ENCODE results near the gene GPR142. TPM values are rescaled to one million over a fixed set of nuclear protein-coding genes. Genes with fewer than 3 reads are reported as not detected.

The GPR142 gene
- total and polyA plus RNA-seq, 10 of the 15 experiments (the other 5 are each of a cell fraction or from before 2014, with no cell fraction given): not detected

- ChIA-PET SMC1A (ENCODE audit: uncharacterized antibody, unreplicated experiment) (interaction anchor here (1.1 to 4.0 kb wide), 2 partner anchors 48 to 50 kb away, joined by 3 to 17 read pairs; no protein-coding TSS in a partner anchor), RAD21 (ENCODE audit: unreplicated experiment) (interaction anchor here (0.6 to 1.4 kb wide), 4 partner anchors 10 to 47 kb away, joined by 3 to 4 read pairs (median 4); no protein-coding TSS in a partner anchor), CTCF (interaction anchor here (1.3 to 1.7 kb wide), 2 partner anchors 44 to 49 kb away, joined by 3 to 11 read pairs; no protein-coding TSS in a partner anchor), POLR2A (no interaction called here)
- in situ Hi-C loops (cut with MboI) (no loop called here), intact Hi-C loops (cut with micrococcal nuclease; ENCODE audit: unreplicated experiment) (no loop called here)
- H3K4me2 ChIP-seq (ENCODE audit: control insufficient read depth, insufficient read depth): no peak overlapping the region
- H4K20me1 ChIP-seq (ENCODE audit: control insufficient read depth, insufficient read depth): no peaks in the 10 kb centered on the region
- H3K4me1 ChIP-seq (ENCODE audit: control insufficient read depth, insufficient read depth, low read length): no peaks in the 10 kb centered on the region
- no peaks in the 10 kb centered on the region for H3K36me3 ChIP-seq (ENCODE audit: control insufficient read depth in 2 of 2, insufficient read depth in 2 of 2, low read length in 1 of 2)
- no peak overlapping the region for H3K9ac ChIP-seq (ENCODE audit: control insufficient read depth, insufficient read depth, low read length)
- BruUV-seq (replicated peaks): no TSS peak
- 13% methylated on average over 5 of the region's 5 CpGs for WGBS (ENCODE audit: insufficient coverage, insufficient replicate concordance, low lambda C conversion rate, missing lambda C conversion rate)
- no peak overlapping the region for H2AFZ ChIP-seq (ENCODE audit: control insufficient read depth, low read depth, low read length)
- H3K27ac ChIP-seq (ENCODE audit: control insufficient read depth, insufficient read depth): no peak overlapping the region
- H3K79me2 ChIP-seq (ENCODE audit: control insufficient read depth, insufficient read depth, low read length): no peaks in the 10 kb centered on the region
- H3K9me3 ChIP-seq (replicated peaks; ENCODE audit: control insufficient read depth, insufficient read depth, low read length): no peaks in the 10 kb centered on the region
- H3K4me3 ChIP-seq: no peak overlapping the region
- ATAC-seq (no peak), FAIRE-seq (no peak), DNase-seq (ENCODE audit: low read depth, low spot score) (no peak)
- TF ChIP-seq KAT2A (conservative IDR thresholded peaks at IDR 0.05; ENCODE audit: control insufficient read depth, low read depth, low read length) (no peak), NFYB (IDR thresholded peaks at IDR 0.05; ENCODE audit: insufficient read depth, low read depth, low read length) (no peak), SRF (IDR thresholded peaks at IDR 0.05; ENCODE audit: low read depth in 2 of 2, low read length in 2 of 2) (no peak), POLR2A (IDR thresholded peaks at IDR 0.05; ENCODE audit: low read depth, low read length) (no peak), MTA2 (IDR thresholded peaks at IDR 0.05; ENCODE audit: low read depth) (no peak), SMAD1 (IDR thresholded peaks at IDR 0.05; ENCODE audit: low read depth, partially characterized antibody) (no peak), CHD2 (IDR thresholded peaks at IDR 0.05; ENCODE audit: borderline replicate concordance, low read depth, low read length) (no peak), ZNF622 (IDR thresholded peaks at IDR 0.05) (no peak), BRCA1 (IDR thresholded peaks at IDR 0.05; ENCODE audit: low read depth, low read length) (no peak), IRF3 (IDR thresholded peaks at IDR 0.05) (no peak), ZSCAN29 (IDR thresholded peaks at IDR 0.05) (no peak), E2F4 (IDR thresholded peaks at IDR 0.05; ENCODE audit: low read depth, low read length) (no peak), JUND (IDR thresholded peaks at IDR 0.05; ENCODE audit: low read depth, low read length) (no peak), FOXM1 (IDR thresholded peaks at IDR 0.05; ENCODE audit: low read depth, low read length) (no peak)
- TF ChIP-seq, protein P1, sequence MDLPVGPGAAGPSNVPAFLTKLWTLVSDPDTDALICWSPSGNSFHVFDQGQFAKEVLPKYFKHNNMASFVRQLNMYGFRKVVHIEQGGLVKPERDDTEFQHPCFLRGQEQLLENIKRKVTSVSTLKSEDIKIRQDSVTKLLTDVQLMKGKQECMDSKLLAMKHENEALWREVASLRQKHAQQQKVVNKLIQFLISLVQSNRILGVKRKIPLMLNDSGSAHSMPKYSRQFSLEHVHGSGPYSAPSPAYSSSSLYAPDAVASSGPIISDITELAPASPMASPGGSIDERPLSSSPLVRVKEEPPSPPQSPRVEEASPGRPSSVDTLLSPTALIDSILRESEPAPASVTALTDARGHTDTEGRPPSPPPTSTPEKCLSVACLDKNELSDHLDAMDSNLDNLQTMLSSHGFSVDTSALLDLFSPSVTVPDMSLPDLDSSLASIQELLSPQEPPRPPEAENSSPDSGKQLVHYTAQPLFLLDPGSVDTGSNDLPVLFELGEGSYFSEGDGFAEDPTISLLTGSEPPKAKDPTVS (IDR thresholded peaks at IDR 0.05; ENCODE audit: low read depth, low read length): no peak
- TF ChIP-seq, protein P2, sequence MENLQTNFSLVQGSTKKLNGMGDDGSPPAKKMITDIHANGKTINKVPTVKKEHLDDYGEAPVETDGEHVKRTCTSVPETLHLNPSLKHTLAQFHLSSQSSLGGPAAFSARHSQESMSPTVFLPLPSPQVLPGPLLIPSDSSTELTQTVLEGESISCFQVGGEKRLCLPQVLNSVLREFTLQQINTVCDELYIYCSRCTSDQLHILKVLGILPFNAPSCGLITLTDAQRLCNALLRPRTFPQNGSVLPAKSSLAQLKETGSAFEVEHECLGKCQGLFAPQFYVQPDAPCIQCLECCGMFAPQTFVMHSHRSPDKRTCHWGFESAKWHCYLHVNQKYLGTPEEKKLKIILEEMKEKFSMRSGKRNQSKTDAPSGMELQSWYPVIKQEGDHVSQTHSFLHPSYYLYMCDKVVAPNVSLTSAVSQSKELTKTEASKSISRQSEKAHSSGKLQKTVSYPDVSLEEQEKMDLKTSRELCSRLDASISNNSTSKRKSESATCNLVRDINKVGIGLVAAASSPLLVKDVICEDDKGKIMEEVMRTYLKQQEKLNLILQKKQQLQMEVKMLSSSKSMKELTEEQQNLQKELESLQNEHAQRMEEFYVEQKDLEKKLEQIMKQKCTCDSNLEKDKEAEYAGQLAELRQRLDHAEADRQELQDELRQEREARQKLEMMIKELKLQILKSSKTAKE (IDR thresholded peaks at IDR 0.05; ENCODE audit: low read depth, poor library complexity, severe bottlenecking): no peak
- no peaks in the 10 kb centered on the region for H3K27me3 ChIP-seq (replicated peaks in 1 of 2; ENCODE audit: control insufficient read depth in 2 of 2, insufficient read depth in 2 of 2, low read length in 1 of 2)
Observed at GRCh38 chr17:74407384-74407783, 40.1 kb downstream of the GPR142 start.

Measured in GM12878 (cell line).